Choroid plexus epithelial cell (primary cell): ENCODE measurements around the gene SLC35F3.

Experiments used
- DNase-seq: peaks from one replicate; pipeline ENCODE4 v3.0.0-alpha.2; 2010; ENCODE audit warnings: low read depth
- H3K4me3 ChIP-seq: 2 replicates; pipeline ENCODE4 v1.5.1; 2011; ENCODE audit warnings: low read depth, mild to moderate bottlenecking, control low read depth, low read length, moderate library complexity
- CTCF ChIP-seq: conservative IDR thresholded peaks from 2 replicates; pipeline ENCODE4 v1.5.1; 2011; ENCODE audit warnings: low read depth, mild to moderate bottlenecking, control low read depth, inconsistent platforms, low read length, moderate library complexity

The SLC35F3 gene

GRCh38 chr1:233867028-233867427, 37.4 kb upstream of the SLC35F3 start:
- DNase-seq = no peak
- no peak for TF ChIP-seq CTCF
- no peak overlapping the region for H3K4me3 ChIP-seq

GRCh38 chr1:233868461-233868860, 36.0 kb upstream of the SLC35F3 start:
- no peak for TF ChIP-seq CTCF
- DNase-seq = no peak
- H3K4me3 ChIP-seq = no peak overlapping the region

- no peak for TF ChIP-seq CTCF
- no peak for DNase-seq
- H3K4me3 ChIP-seq = no peak overlapping the region
Measured at GRCh38 chr1:233869680-233870079, 34.8 kb upstream of the SLC35F3 start.

GRCh38 chr1:233873666-233874065, 30.8 kb upstream of the SLC35F3 start:
- no peak for DNase-seq
- no peak for TF ChIP-seq CTCF
- no peak overlapping the region for H3K4me3 ChIP-seq

GRCh38 chr1:233879841-233880240, 24.6 kb upstream of the SLC35F3 start:
- H3K4me3 ChIP-seq = no peak overlapping the region
- TF ChIP-seq CTCF = no peak
- DNase-seq = no peak

GRCh38 chr1:233883671-233884070, 20.8 kb upstream of the SLC35F3 start:
- H3K4me3 ChIP-seq = no peak overlapping the region
- no peak for DNase-seq
- TF ChIP-seq CTCF = no peak

GRCh38 chr1:233884461-233885151, 19.9 kb upstream of the SLC35F3 start:
- TF ChIP-seq CTCF = no peak
- no peak for DNase-seq

More at GRCh38 chr1:233884461-233885151, 19.9 kb upstream of the SLC35F3 start:
- H3K4me3 ChIP-seq = no peak overlapping the region
